GM18505 (cell line): ENCODE measurements around the gene POLD3.

ENCODE experiments used
- ATAC-seq: cut with Tn5 transposase; IDR thresholded peaks from one replicate; pipeline ENCODE4 v1.9.1; 2021; ENCODE audit not compliant: unreplicated experiment
- POLR2A ChIP-seq: IDR thresholded peaks from 4 replicates; pipeline ENCODE4 v1.6.1; 2011; ENCODE audit warnings: borderline replicate concordance; ENCODE audit not compliant: insufficient read depth, insufficient read length; ENCODE audit errors: extremely low read depth

The POLD3 gene

GRCh38 chr11:74592441-74593362, at the start of gene POLD3:
Gene POLD3 (plus strand): TSS chr11:74592582. CDS start chr11:74592659, 77 bp downstream.
- peak; percentile 89 for ATAC-seq
- peak; percentile 52 for TF ChIP-seq POLR2A

- ATAC-seq, result no peak
- no peak for TF ChIP-seq POLR2A
Observed at GRCh38 chr11:74543991-74544390, 48.4 kb upstream of the POLD3 start.

- no peak for TF ChIP-seq POLR2A
- ATAC-seq, result no peak
Observed at GRCh38 chr11:74546752-74547151, 45.6 kb upstream of the POLD3 start.

GRCh38 chr11:74550991-74551753, 41.2 kb upstream of the POLD3 start:
- ATAC-seq, result no peak
- TF ChIP-seq POLR2A, result no peak

- no peak for TF ChIP-seq POLR2A
- no peak for ATAC-seq
Observed at GRCh38 chr11:74551754-74552145, 40.6 kb upstream of the POLD3 start.

- no peak for TF ChIP-seq POLR2A
- no peak for ATAC-seq
Observed at GRCh38 chr11:74557526-74557925, 34.9 kb upstream of the POLD3 start.

GRCh38 chr11:74559110-74559933, 33.1 kb upstream of the POLD3 start:
- TF ChIP-seq POLR2A, result no peak
- ATAC-seq, result no peak

- TF ChIP-seq POLR2A, result no peak
- ATAC-seq, result no peak
Observed at GRCh38 chr11:74559934-74560309, 32.5 kb upstream of the POLD3 start.

- TF ChIP-seq POLR2A, result no peak
- no peak for ATAC-seq
Observed at GRCh38 chr11:74566146-74566960, 26.0 kb upstream of the POLD3 start.

GRCh38 chr11:74568028-74568427, 24.4 kb upstream of the POLD3 start:
- ATAC-seq, result no peak
- TF ChIP-seq POLR2A, result no peak

- no peak for TF ChIP-seq POLR2A
- ATAC-seq, result no peak
Observed at GRCh38 chr11:74570266-74571061, 21.9 kb upstream of the POLD3 start.

GRCh38 chr11:74571062-74571399, 21.4 kb upstream of the POLD3 start:
- no peak for ATAC-seq
- no peak for TF ChIP-seq POLR2A
